Right lobe of liver (tissue), 6 donors: ENCODE results near the gene ALG9. TPM values are rescaled to one million over a fixed set of nuclear protein-coding genes. Genes with fewer than 3 reads are reported as not detected.

ENCODE experiments used
- ATAC-seq, 4 donors: fragments of 200-7000 bp; cut with Tn5 transposase; one replicate each; pipeline ENCODE4 v1.9.1; 2020; ENCODE audit warnings: mild to moderate bottlenecking in 4 of 4, moderate library complexity in 4 of 4
- DNase-seq, 3 donors: peaks; one replicate each; pipeline ENCODE4 v3.0.0-alpha.2; 2020
- H3K27ac ChIP-seq, 3 donors: fragments of 200-600 bp; one replicate each; pipeline ENCODE4 v1.8.0; 2022
- H3K27me3 ChIP-seq, 2 donors: fragments of 200-600 bp; one replicate each; pipeline ENCODE4 v1.8.0; 2022
- H3K36me3 ChIP-seq, 4 donors: fragments of 200-600 bp; sonication (generic) in 1 of 4; one replicate each; pipeline versions ENCODE4 v1.5.1 to v1.8.0; 2017 to 2022; ENCODE audit warnings: control low read depth in 1 of 4
- H3K4me1 ChIP-seq, 4 donors: fragments of 200-600 bp; sonication (generic) in 1 of 4; one replicate each; pipeline versions ENCODE4 v1.5.1 to v1.8.0; 2017 to 2022; ENCODE audit warnings: control low read depth in 1 of 4
- H3K4me3 ChIP-seq, 3 donors: fragments of 200-600 bp; one replicate each; pipeline ENCODE4 v1.8.0; 2022
- H3K9me3 ChIP-seq, 4 donors: fragments of 200-600 bp; sonication (generic) in 1 of 4; one replicate each; pipeline versions ENCODE4 v1.5.1 to v1.8.0; 2017 to 2022; ENCODE audit warnings: control low read depth in 1 of 4
- POLR2A ChIP-seq: fragments of 450-650 bp; IDR thresholded peaks from one replicate; pipeline ENCODE4 v1.6.1; 2017; ENCODE audit warnings: antibody characterized with exemption, mild to moderate bottlenecking
- WGBS: methylation state at CpG from one replicate; pipeline ENCODE4 v1.1.6; 2018; ENCODE audit warnings: low coverage, low lambda C conversion rate; ENCODE audit not compliant: insufficient coverage; ENCODE audit errors: missing lambda C conversion rate; 5-methylcytosine and 5-hydroxymethylcytosine counted together
- intact Hi-C, 2 donors: fragments of 100-400 bp; cut with DNase I; formaldehyde crosslinking; loops; one replicate each; pipeline versions ENCODE4 v1.11.2 to v1.14.1; 2022
- total RNA-seq, 6 experiments: library from RNA; depleted of rRNA in 2 of 6; stranded (reverse); fragments of >200 nt in 2 of 6; fragmentation: NEBNext Ultra II Directional in 3 of 6; extraction: Animal tissue kit (Norgen Biotek cat#: 25700) in 3 of 6; gene quantifications; one replicate each; pipeline versions ENCODE4 v1.1.0 to v1.2.4, GENCODE V29; 2016 to 2023
- TF ChIP-seq, protein P1 (sequence below), 4 donors: fragments of 200-600 bp in 3 of 4; fragments of 450-650 bp in 1 of 4; IDR thresholded peaks; one replicate each; pipeline versions ENCODE4 v1.5.1 to v1.8.0; 2016 to 2022; ENCODE audit warnings: antibody characterized with exemption in 4 of 4, mild to moderate bottlenecking in 2 of 4
- donor health status: DM: no; HTN: yes; CAD: no.
- donor health status: DM: no; HTN: no; CAD: no.
- donor health status: DM: no; HTN: no; CAD: no.
- donor health status: DM: no; HTN: yes; CAD: no.
- donor health status: DM: no; HTN: yes; CAD: no.

The ALG9 gene
- total RNA-seq, 6 experiments from 2014 or later, result 15.0 to 20.8 (median 18.2) TPM

DNA sequence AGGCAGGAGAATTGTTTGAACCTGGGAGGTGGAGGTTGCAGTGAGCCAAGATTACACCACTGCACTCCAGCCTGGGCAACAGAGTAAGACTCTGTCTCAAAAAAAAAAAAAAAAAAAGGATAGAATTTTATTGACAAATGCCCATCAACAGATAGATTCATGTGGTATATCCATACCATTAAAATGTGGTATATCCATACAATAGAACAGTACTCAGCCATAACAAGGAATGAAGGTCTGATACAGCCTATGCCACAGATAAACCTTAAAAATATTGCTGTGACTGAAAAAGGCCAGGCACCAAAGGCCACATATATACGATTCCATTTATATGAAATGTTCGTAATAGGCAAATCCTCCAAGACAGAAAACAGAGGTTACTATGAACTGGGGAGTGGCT is 59.9 kb downstream of the ALG9 start:
- TF ChIP-seq, protein P1, sequence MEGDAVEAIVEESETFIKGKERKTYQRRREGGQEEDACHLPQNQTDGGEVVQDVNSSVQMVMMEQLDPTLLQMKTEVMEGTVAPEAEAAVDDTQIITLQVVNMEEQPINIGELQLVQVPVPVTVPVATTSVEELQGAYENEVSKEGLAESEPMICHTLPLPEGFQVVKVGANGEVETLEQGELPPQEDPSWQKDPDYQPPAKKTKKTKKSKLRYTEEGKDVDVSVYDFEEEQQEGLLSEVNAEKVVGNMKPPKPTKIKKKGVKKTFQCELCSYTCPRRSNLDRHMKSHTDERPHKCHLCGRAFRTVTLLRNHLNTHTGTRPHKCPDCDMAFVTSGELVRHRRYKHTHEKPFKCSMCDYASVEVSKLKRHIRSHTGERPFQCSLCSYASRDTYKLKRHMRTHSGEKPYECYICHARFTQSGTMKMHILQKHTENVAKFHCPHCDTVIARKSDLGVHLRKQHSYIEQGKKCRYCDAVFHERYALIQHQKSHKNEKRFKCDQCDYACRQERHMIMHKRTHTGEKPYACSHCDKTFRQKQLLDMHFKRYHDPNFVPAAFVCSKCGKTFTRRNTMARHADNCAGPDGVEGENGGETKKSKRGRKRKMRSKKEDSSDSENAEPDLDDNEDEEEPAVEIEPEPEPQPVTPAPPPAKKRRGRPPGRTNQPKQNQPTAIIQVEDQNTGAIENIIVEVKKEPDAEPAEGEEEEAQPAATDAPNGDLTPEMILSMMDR (IDR thresholded peaks at IDR 0.05), result no peak
- TF ChIP-seq POLR2A, result no peak

DNA sequence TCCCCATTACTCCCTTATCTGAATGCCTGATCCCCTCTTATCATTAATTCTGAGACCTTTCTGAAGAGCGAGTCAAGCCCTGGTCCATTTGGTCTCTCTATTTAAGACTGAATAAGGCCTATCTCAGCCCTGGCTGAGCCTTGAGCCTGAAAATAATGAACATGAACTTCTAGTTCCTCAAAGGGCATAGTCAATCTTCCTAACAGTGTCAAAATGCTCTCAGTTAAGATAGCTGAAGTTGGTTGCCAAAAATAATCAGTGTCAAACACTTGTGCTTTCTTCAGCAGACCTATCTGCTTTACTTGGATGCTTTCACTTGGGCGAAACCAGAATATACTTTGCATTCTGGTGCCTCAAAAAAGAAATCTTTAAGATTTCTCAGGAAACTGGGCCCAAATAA is 62.5 kb downstream of the ALG9 start:
- TF ChIP-seq, protein P1 (IDR thresholded peaks at IDR 0.05), result no peak
- TF ChIP-seq POLR2A, result no peak
- 96% methylated on average over 2 of the region's 2 CpGs for WGBS
- Histone ChIP-seq H3K4me3 (no peak overlapping the region), H3K9me3 (no peaks in the 10 kb centered on the region), H3K27me3 (no peaks in the 10 kb centered on the region), H3K36me3 (no peaks in the 10 kb centered on the region), H3K4me1 (peaks cover 0 to 6% (median 0%) of the 10 kb centered on the region in 4 donors), H3K27ac (no peak overlapping the region)
- DNase-seq (no peak), ATAC-seq (no peak)
- intact Hi-C loops, result no loop called here

More for the DNA sequence above, 59.9 kb downstream of the ALG9 start:
- intact Hi-C loops, result no loop called here
- WGBS, result 86% methylated on average over 2 of the region's 2 CpGs
- H3K27ac ChIP-seq, result no peak overlapping the region
- no peak for ATAC-seq
- no peak overlapping the region for H3K4me3 ChIP-seq
- no peaks in the 10 kb centered on the region for H3K36me3 ChIP-seq
- H3K9me3 ChIP-seq, result no peaks in the 10 kb centered on the region
- no peak for DNase-seq
- H3K4me1 ChIP-seq, result peaks cover 0 to 6% (median 0%) of the 10 kb centered on the region in 4 donors
- no peaks in the 10 kb centered on the region for H3K27me3 ChIP-seq

DNA sequence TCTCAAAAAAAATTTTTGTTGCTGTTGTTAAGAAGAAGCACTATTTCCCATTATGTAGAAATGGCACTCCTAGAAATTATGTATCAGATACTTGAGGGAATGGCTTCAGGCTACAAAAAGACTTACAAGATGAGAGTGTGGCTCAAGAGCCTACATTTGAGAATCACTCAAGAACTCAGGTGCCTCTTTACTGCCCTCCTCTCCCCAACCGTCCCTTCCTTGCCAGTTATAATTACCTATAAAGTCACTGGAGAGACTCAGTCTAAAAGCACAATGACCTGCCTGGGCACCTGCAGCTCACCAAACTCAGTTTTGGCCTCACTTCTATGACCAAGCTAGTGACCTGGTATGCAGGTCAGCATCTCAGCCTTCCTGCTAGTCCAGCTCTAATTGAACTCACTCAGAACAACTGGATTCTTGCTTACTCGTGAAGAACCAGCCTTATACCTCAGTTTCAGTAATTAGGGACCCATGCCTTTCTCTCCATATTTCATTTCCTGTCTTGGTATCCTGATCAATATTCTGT is 63.3 kb downstream of the ALG9 start:
- H3K9me3 ChIP-seq, result no peaks in the 10 kb centered on the region
- TF ChIP-seq, protein P1 (IDR thresholded peaks at IDR 0.05), result no peak
- TF ChIP-seq POLR2A, result no peak
- H3K27me3 ChIP-seq, result no peaks in the 10 kb centered on the region
- WGBS, result 50% methylated on average over 1 of the region's 2 CpGs
- H3K4me1 ChIP-seq, result peaks cover 0 to 6% (median 0%) of the 10 kb centered on the region in 4 donors
- no peaks in the 10 kb centered on the region for H3K36me3 ChIP-seq
- peak in 3 of 4 donors; percentile 47 to 69 (median 59) for ATAC-seq
- DNase-seq, result no peak
- H3K4me3 ChIP-seq, result no peak overlapping the region
- intact Hi-C loops, result no loop called here
- no peak overlapping the region for H3K27ac ChIP-seq

DNA sequence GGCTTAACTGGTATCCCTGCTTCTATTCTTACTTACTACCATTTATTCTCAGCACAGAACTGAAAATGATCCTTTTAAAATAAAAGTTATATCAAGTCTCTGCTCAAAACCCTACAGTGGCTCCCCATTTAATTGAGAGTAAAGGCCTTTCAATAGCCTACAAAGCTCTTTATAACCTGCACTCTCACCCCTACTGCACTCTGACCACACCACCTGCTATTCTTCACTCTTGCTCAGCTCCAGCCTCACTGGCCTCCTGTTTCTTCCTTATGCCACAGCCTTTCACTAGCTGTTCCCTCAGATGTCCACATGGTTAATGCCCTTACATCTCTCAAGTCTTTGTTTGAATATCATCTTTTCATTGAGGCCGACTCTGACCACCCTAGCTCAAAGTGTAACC is 64.3 kb downstream of the ALG9 start:
- TF ChIP-seq, protein P1 (IDR thresholded peaks at IDR 0.05), result no peak
- TF ChIP-seq POLR2A, result no peak
- H3K27me3 ChIP-seq, result no peaks in the 10 kb centered on the region
- DNase-seq, result no peak
- peaks cover 0 to 6% (median 0%) of the 10 kb centered on the region in 4 donors for H3K4me1 ChIP-seq
- no peak overlapping the region for H3K27ac ChIP-seq
- intact Hi-C loops, result no loop called here
- peak in 1 of 4 donors; percentile 11 for ATAC-seq
- H3K36me3 ChIP-seq, result no peaks in the 10 kb centered on the region
- H3K9me3 ChIP-seq, result no peaks in the 10 kb centered on the region
- WGBS, result 83% methylated on average over 1 of the region's 1 CpG
- no peak overlapping the region for H3K4me3 ChIP-seq
